K562 (cell line): ENCODE results near the gene C19orf85. TPM values are rescaled to one million over a fixed set of nuclear protein-coding genes. Genes with fewer than 3 reads are reported as not detected.
A peak's percentile ranks its signal among the peaks of the same experiment; 100 is the strongest.

Experiments
- ARNT ChIP-seq, 2 experiments: fragments of 450-650 bp; IDR thresholded peaks; 2 replicates each; pipeline ENCODE4 v1.6.1; 2016; ENCODE audit warnings: mild to moderate bottlenecking in 1 of 2
- BCOR ChIP-seq: fragments of 450-650 bp; IDR thresholded peaks from 2 replicates; pipeline ENCODE4 v1.6.1; 2016
- CEBPZ ChIP-seq: fragments of 150-350 bp; IDR thresholded peaks from 2 replicates; pipeline ENCODE4 v1.6.1; 2014; ENCODE audit warnings: low read depth, mild to moderate bottlenecking, low read length, borderline replicate concordance
- CHD4 ChIP-seq: fragments of 200-600 bp; sonication (generic); IDR thresholded peaks from 3 replicates; pipeline ENCODE4 v1.6.1; 2012; ENCODE audit warnings: low read depth, mild to moderate bottlenecking, mixed read lengths, low read length, inconsistent platforms; ENCODE audit not compliant: insufficient read depth, insufficient replicate concordance, poor library complexity, severe bottlenecking
- KLF16 ChIP-seq: IDR thresholded peaks from 2 replicates; pipeline ENCODE4 v1.6.1; 2016; ENCODE audit warnings: antibody characterized with exemption
- RBM34 ChIP-seq: fragments of 200-400 bp; formaldehyde crosslinking; IDR thresholded peaks from 2 replicates; pipeline ENCODE4 v1.6.1; 2018; ENCODE audit warnings: low read length, borderline replicate concordance; ENCODE audit not compliant: insufficient read depth
- RHOXF2B ChIP-seq: fragments of 250-450 bp; sonication (Bioruptor Pico); conservative IDR thresholded peaks from 2 replicates; pipeline ENCODE4 v1.5.1; 2021
- RNF2 ChIP-seq: sonication (generic); IDR thresholded peaks from 2 replicates; pipeline ENCODE4 v1.6.1; 2016
- TAL1 ChIP-seq: fragments of 450-650 bp; IDR thresholded peaks from 2 replicates; pipeline ENCODE4 v1.6.1; 2016; ENCODE audit warnings: mild to moderate bottlenecking
- TFAP4 ChIP-seq: sonication (generic); formaldehyde crosslinking; IDR thresholded peaks from 2 replicates; pipeline ENCODE4 v1.8.0; 2022; ENCODE audit warnings: missing genetic modification reagents, mild to moderate bottlenecking, moderate library complexity, borderline replicate concordance
- YY1 ChIP-seq, 3 experiments: IDR thresholded peaks; 2 replicates each; pipeline ENCODE4 v1.6.1; 2011; ENCODE audit warnings: low read length in 2 of 3, mild to moderate bottlenecking in 2 of 3, moderate library complexity in 2 of 3, borderline replicate concordance in 1 of 3, control low read depth in 1 of 3, low read depth in 1 of 3; ENCODE audit not compliant: insufficient read depth in 3 of 3, insufficient replicate concordance in 2 of 3, control insufficient read depth in 1 of 3, insufficient read length in 1 of 3; ENCODE audit errors: extremely low read depth in 1 of 3
- ZBTB40 ChIP-seq, 2 experiments: fragments of 450-650 bp in 1 of 2; sonication (generic) in 1 of 2; formaldehyde crosslinking in 1 of 2; IDR thresholded peaks; 2 replicates each; pipeline versions ENCODE4 v1.7.1 to v1.9.0; 2016 to 2022; ENCODE audit warnings: inconsistent platforms in 1 of 2, mild to moderate bottlenecking in 1 of 2, missing genetic modification reagents in 1 of 2
- ZNF408 ChIP-seq: fragments of 250-450 bp; sonication (Bioruptor Pico); IDR thresholded peaks from 2 replicates; pipeline ENCODE4 v1.4.0; 2020; ENCODE audit warnings: low read depth, mild to moderate bottlenecking, moderate library complexity
- ZNF551 ChIP-seq: fragments of 250-450 bp; sonication (Bioruptor Pico); IDR thresholded peaks from 2 replicates; pipeline ENCODE4 v1.5.0; 2021; ENCODE audit warnings: mild to moderate bottlenecking, moderate library complexity
- ZNF778 ChIP-seq: fragments of 450-650 bp; formaldehyde crosslinking; IDR thresholded peaks from 2 replicates; pipeline ENCODE4 v1.4.0; 2020; ENCODE audit warnings: mild to moderate bottlenecking, moderate library complexity
- polyA plus RNA-seq, 8 experiments: library from polyadenylated mRNA; depleted of rRNA in 4 of 8; stranded (reverse) in 5 of 8; unstranded in 3 of 8; fragments of >200 nt; fragmentation: Nextera tagmentation in 2 of 8; fragmentation: Illumina TruSeq in 1 of 8; extraction: Ambion mirVana in 2 of 8; extraction: Trizol in 1 of 8; gene quantifications; 2 replicates each; pipeline versions ENCODE4 v1.2.1 to v1.2.3, GENCODE V29; 2011 to 2014; ENCODE audit warnings: inconsistent platforms in 1 of 8, missing spikeins in 1 of 8
- total RNA-seq, 7 experiments: library from RNA; depleted of rRNA in 6 of 7; stranded (reverse); fragments of >200 nt in 6 of 7; fragmentation: Illumina TruSeq in 2 of 7; extraction: Trizol in 2 of 7; gene quantifications; 2 replicates each; pipeline versions ENCODE4 v1.2.1 to v1.2.3, GENCODE V29; 2011 to 2021; ENCODE audit warnings: low replicate concordance in 1 of 7

The C19orf85 gene
- total and polyA plus RNA-seq, 9 of the 15 experiments (the other 6 are each of a cell fraction or from before 2014, with no cell fraction given): not detected

GRCh38 chr19:55508120-55508519 is 43.6 kb upstream of the C19orf85 start (continued):
- TF ChIP-seq BCOR (no peak), KLF16 (no peak; the same call in 1 of the 2 replicates), ZNF408 (CRISPR knock-in tag) (no peak), ARNT (IDR thresholded peaks at IDR 0.05) (no peak), CEBPZ (no peak), TFAP4 (CRISPR knock-in tag) (peak; percentile 76), RHOXF2B (CRISPR knock-in tag) (no peak), ZNF778 (CRISPR knock-in tag) (no peak), RNF2 (no peak), ZBTB40 (IDR thresholded peaks at IDR 0.05) (no peak), ZBTB40 (CRISPR knock-in tag; IDR thresholded peaks at IDR 0.05) (no peak), ZNF551 (CRISPR knock-in tag) (no peak), RBM34 (no peak), TAL1 (no peak), YY1 (IDR thresholded peaks at IDR 0.05; ENCODE audit: borderline replicate concordance in 1 of 3, control insufficient read depth in 1 of 3, extremely low read depth in 1 of 3, insufficient read depth in 3 of 3, insufficient read length in 1 of 3, insufficient replicate concordance in 2 of 3, low read depth in 1 of 3, low read length in 2 of 3) (no peak), CHD4 (no peak)
